Measurements from ENCODE around the gene DACH1. TPM values are rescaled to one million over a fixed set of nuclear protein-coding genes. Genes with fewer than 3 reads are reported as not detected.

DACH1 gene
- total and polyA plus RNA-seq, 2 of the 8 experiments (the other 6 are each of a cell fraction or from before 2014, with no cell fraction given) = 0.12 to 0.67 TPM

GRCh38 chr13:71902676-71903075 lies 35.7 kb upstream of the DACH1 start:
- no peak overlapping the region for H3K56ac ChIP-seq (replicated peaks; ENCODE audit: insufficient read length, low read depth, low read length)
- no peak overlapping the region for H2BK12ac ChIP-seq (ENCODE audit: low read depth, low read length)
- H2BK120ac ChIP-seq (replicated peaks; ENCODE audit: low read depth, low read length) = no peak overlapping the region
- no peaks in the 10 kb centered on the region for H4K20me1 ChIP-seq (replicated peaks in 1 of 2; ENCODE audit: control insufficient read depth in 1 of 2, insufficient read depth in 2 of 2, low read length in 2 of 2)
- H3K9ac ChIP-seq (replicated peaks in 1 of 4; ENCODE audit: extremely low read depth in 1 of 4, low read depth in 3 of 4, low read length in 3 of 4) = no peak overlapping the region
- no peaks in the 10 kb centered on the region for H3K23me2 ChIP-seq (ENCODE audit: low read depth, low read length)
- H3K4me2 ChIP-seq (ENCODE audit: insufficient read depth in 1 of 2, low read depth in 2 of 2, low read length in 2 of 2) = no peak overlapping the region
- H4K91ac ChIP-seq (replicated peaks; ENCODE audit: insufficient read length, low read length) = no peak overlapping the region
- no peaks in the 10 kb centered on the region for H3K36me3 ChIP-seq (ENCODE audit: control insufficient read depth in 2 of 4, insufficient read depth in 4 of 4, low read length in 3 of 4)
- no peaks in the 10 kb centered on the region for H3K27me3 ChIP-seq (replicated peaks in 1 of 4; ENCODE audit: control insufficient read depth in 3 of 4, extremely low read depth in 1 of 4, insufficient read depth in 3 of 4, low read length in 3 of 4)
- no peak overlapping the region for H3K23ac ChIP-seq (ENCODE audit: insufficient read length)
- TF ChIP-seq SIX5 (IDR thresholded peaks at IDR 0.05; ENCODE audit: low read depth, low read length) (no peak), MAX (IDR thresholded peaks at IDR 0.05) (no peak), HDAC6 (IDR thresholded peaks at IDR 0.05; ENCODE audit: low read depth, low read length) (no peak), CTBP2 (IDR thresholded peaks at IDR 0.05; ENCODE audit: borderline replicate concordance, insufficient read depth, insufficient read length, low read length) (no peak), POLR2AphosphoS5 (IDR thresholded peaks at IDR 0.05; ENCODE audit: low read depth, low read length) (no peak), TAF1 (IDR thresholded peaks at IDR 0.05; ENCODE audit: low read depth, low read length) (no peak)
- WGBS, 2 experiments (ENCODE audit: extremely low coverage in 1 of 2, insufficient coverage in 1 of 2, insufficient read length in 1 of 2, insufficient replicate concordance in 2 of 2, low coverage in 1 of 2, low lambda C conversion rate in 2 of 2, missing lambda C conversion rate in 1 of 2) = 78% methylated on average over 1 of the region's 1 CpG; no CpG with 5 or more reads in 1 of the 2 experiments
- no peak overlapping the region for H2BK15ac ChIP-seq (ENCODE audit: low read length)
- no peak overlapping the region for H3K27ac ChIP-seq (ENCODE audit: low read depth, low read length)
- no peak overlapping the region for H4K5ac ChIP-seq (ENCODE audit: insufficient read length, low read depth, low read length)
- H3K14ac ChIP-seq (ENCODE audit: insufficient read length) = no peak overlapping the region
- no peak overlapping the region for H3K4ac ChIP-seq (replicated peaks; ENCODE audit: insufficient read length, low read depth, low read length)
- H2AK5ac ChIP-seq (ENCODE audit: low read depth, low read length) = no peak overlapping the region
- POLR2A ChIA-PET (ENCODE audit: partially characterized antibody) = no interaction called here
- H3K4me1 ChIP-seq (replicated peaks in 1 of 4; ENCODE audit: control insufficient read depth in 3 of 4, insufficient read depth in 4 of 4, low read length in 3 of 4) = no peaks in the 10 kb centered on the region
- no peak overlapping the region for H4K8ac ChIP-seq (ENCODE audit: extremely low read depth, insufficient read depth, low read length)
- no peak overlapping the region for H2BK5ac ChIP-seq (ENCODE audit: low read depth, low read length)
- no peak overlapping the region for H2AFZ ChIP-seq (ENCODE audit: low read length)
- no peaks in the 10 kb centered on the region for H3K79me1 ChIP-seq (ENCODE audit: low read depth, low read length)
- DNase-seq (ENCODE audit: low read depth in 1 of 2, low spot score in 2 of 2) (no peak), FAIRE-seq (no peak)
- H3K18ac ChIP-seq (ENCODE audit: extremely low read depth, low read length) = no peak overlapping the region
- no peak overlapping the region for H2BK20ac ChIP-seq (ENCODE audit: low read length)
- no peaks in the 10 kb centered on the region for H3K79me2 ChIP-seq (ENCODE audit: control insufficient read depth in 1 of 2, insufficient read depth in 2 of 2, low read length in 2 of 2)
- CTCF ChIA-PET (ENCODE audit: partially characterized antibody) = interaction anchor here (0.9 to 1.8 kb wide), 3 partner anchors 9 to 23 kb away, joined by 3 read pairs; no protein-coding TSS in a partner anchor
- no peaks in the 10 kb centered on the region for H3K9me3 ChIP-seq (ENCODE audit: insufficient read depth in 2 of 2, low read depth in 1 of 2, low read length in 1 of 2)
- no peak overlapping the region for H3K4me3 ChIP-seq (ENCODE audit: extremely low read depth in 1 of 4, insufficient read depth in 2 of 4, low read depth in 3 of 4, low read length in 4 of 4)

Data from H1 (cell line).